HepG2 (cell line): ENCODE results near the gene GAD1. TPM values are rescaled to one million over a fixed set of nuclear protein-coding genes. Genes with fewer than 3 reads are reported as not detected.

Experiments
- ARID5B ChIP-seq: IDR thresholded peaks from 2 replicates; pipeline ENCODE4 v1.4.0; 2020; ENCODE audit warnings: mild to moderate bottlenecking, missing genetic modification reagents
- CBFB ChIP-seq: sonication (generic); formaldehyde crosslinking; IDR thresholded peaks from 2 replicates; pipeline ENCODE4 v1.4.0; 2020; ENCODE audit warnings: missing genetic modification reagents
- CBX5 ChIP-seq: sonication (generic); formaldehyde crosslinking; IDR thresholded peaks from 2 replicates; pipeline ENCODE4 v1.4.0; 2020; ENCODE audit warnings: missing genetic modification reagents, borderline replicate concordance
- ELF1 ChIP-seq: sonication (generic); formaldehyde crosslinking; IDR thresholded peaks from 2 replicates; pipeline ENCODE4 v1.4.0; 2020; ENCODE audit warnings: missing genetic modification reagents
- FOXA3 ChIP-seq: IDR thresholded peaks from 2 replicates; pipeline ENCODE4 v1.6.1; 2016; ENCODE audit warnings: missing genetic modification reagents, missing compliant biosample characterization
- FOXM1 ChIP-seq: sonication (generic); formaldehyde crosslinking; IDR thresholded peaks from 2 replicates; pipeline ENCODE4 v1.5.0; 2020; ENCODE audit warnings: missing genetic modification reagents
- HMG20B ChIP-seq: conservative IDR thresholded peaks from 2 replicates; pipeline ENCODE4 v1.6.1; 2016; ENCODE audit warnings: missing genetic modification reagents, missing compliant biosample characterization
- HMGXB3 ChIP-seq: sonication (generic); formaldehyde crosslinking; IDR thresholded peaks from 2 replicates; pipeline ENCODE4 v1.4.0; 2020; ENCODE audit warnings: missing genetic modification reagents, borderline replicate concordance
- KLF11 ChIP-seq: IDR thresholded peaks from 2 replicates; pipeline ENCODE4 v1.6.1; 2016; ENCODE audit warnings: missing compliant biosample characterization
- ONECUT2 ChIP-seq: sonication (generic); formaldehyde crosslinking; IDR thresholded peaks from 2 replicates; pipeline ENCODE4 v1.4.0; 2020; ENCODE audit warnings: missing genetic modification reagents
- SALL1 ChIP-seq: sonication (generic); formaldehyde crosslinking; IDR thresholded peaks from 2 replicates; pipeline ENCODE4 v1.8.0; 2022; ENCODE audit warnings: mild to moderate bottlenecking, missing genetic modification reagents
- ZBTB39 ChIP-seq: sonication (generic); formaldehyde crosslinking; IDR thresholded peaks from 2 replicates; pipeline ENCODE4 v1.5.0; 2020; ENCODE audit warnings: missing genetic modification reagents
- ZNF253 ChIP-seq: sonication (generic); formaldehyde crosslinking; IDR thresholded peaks from 2 replicates; pipeline ENCODE4 v1.8.0; 2022; ENCODE audit warnings: mild to moderate bottlenecking, missing genetic modification reagents, borderline replicate concordance
- ZNF331 ChIP-seq: sonication (generic); formaldehyde crosslinking; IDR thresholded peaks from 2 replicates; pipeline ENCODE4 v1.4.0; 2020; ENCODE audit warnings: missing genetic modification reagents
- ZNF446 ChIP-seq: sonication (generic); formaldehyde crosslinking; IDR thresholded peaks from 2 replicates; pipeline ENCODE4 v1.5.0; 2020; ENCODE audit warnings: mild to moderate bottlenecking, missing genetic modification reagents
- ZNF567 ChIP-seq: sonication (generic); formaldehyde crosslinking; IDR thresholded peaks from 2 replicates; pipeline ENCODE4 v1.8.1; 2023; ENCODE audit warnings: mild to moderate bottlenecking, missing genetic modification reagents, borderline replicate concordance
- ZNF800 ChIP-seq: sonication (generic); formaldehyde crosslinking; IDR thresholded peaks from 2 replicates; pipeline ENCODE4 v1.4.0; 2020; ENCODE audit warnings: missing genetic modification reagents
- polyA plus RNA-seq, 8 experiments: library from polyadenylated mRNA; depleted of rRNA in 3 of 8; stranded (reverse) in 7 of 8; unstranded in 1 of 8; fragments of >200 nt; fragmentation: Illumina TruSeq in 4 of 8; extraction: Trizol in 4 of 8; gene quantifications; 2 replicates each; pipeline versions ENCODE4 v1.2.1 to v1.2.3, GENCODE V29; 2011 to 2016; ENCODE audit warnings: low read depth in 4 of 8, missing spikeins in 1 of 8, mixed read lengths in 1 of 8; ENCODE audit not compliant: insufficient read depth in 1 of 8
- total RNA-seq, 5 experiments: library from RNA; depleted of rRNA; stranded (reverse); fragments of >200 nt; fragmentation: Illumina TruSeq; extraction: Trizol; gene quantifications; 2 replicates each; pipeline ENCODE4 v1.2.3, GENCODE V29; 2016; ENCODE audit warnings: low read depth in 1 of 5

Gene GAD1
- total and polyA plus RNA-seq, 2 of the 13 experiments (the other 11 are each of a cell fraction or from before 2014, with no cell fraction given) = 0.09 to 0.13 TPM

GRCh38 chr2:170770606-170771420, 45.9 kb upstream of the GAD1 start (continued):
- TF ChIP-seq ZNF567 = 0 out of 2 replicates have a peak, but pooled peaks have one; percentile 81
- TF ChIP-seq CBFB (CRISPR knock-in tag) = peak; percentile 39; the same call in 1 of the 2 replicates
- no peak for TF ChIP-seq ZBTB39
- no peak for TF ChIP-seq ONECUT2 (CRISPR knock-in tag)
- TF ChIP-seq ZNF253 = no peak
- TF ChIP-seq FOXM1 = no peak
- no peak for TF ChIP-seq KLF11 (CRISPR knock-in tag)
- TF ChIP-seq HMGXB3 (CRISPR knock-in tag) = no peak
- peak; percentile 52; the same call in 1 of the 2 replicates for TF ChIP-seq ARID5B
- TF ChIP-seq FOXA3 (CRISPR knock-in tag) = no peak
- TF ChIP-seq HMG20B (CRISPR knock-in tag) = no peak
- TF ChIP-seq SALL1 = peak; percentile 72; the same call in 1 of the 2 replicates
- peak; percentile 9; the same call in 1 of the 2 replicates for TF ChIP-seq ELF1 (CRISPR knock-in tag)
- TF ChIP-seq ZNF446 (CRISPR knock-in tag) = peak; percentile 54; the same call in 1 of the 2 replicates
- peak; percentile 86 for TF ChIP-seq ZNF800 (CRISPR knock-in tag)
- 0 out of 2 replicates have a peak, but pooled peaks have one; percentile 55 for TF ChIP-seq ZNF331 (CRISPR knock-in tag)
- peak; percentile 24; the same call in 1 of the 2 replicates for TF ChIP-seq CBX5 (CRISPR knock-in tag)
